ENCODE results near the gene FZD10.

The FZD10 gene, protein sequence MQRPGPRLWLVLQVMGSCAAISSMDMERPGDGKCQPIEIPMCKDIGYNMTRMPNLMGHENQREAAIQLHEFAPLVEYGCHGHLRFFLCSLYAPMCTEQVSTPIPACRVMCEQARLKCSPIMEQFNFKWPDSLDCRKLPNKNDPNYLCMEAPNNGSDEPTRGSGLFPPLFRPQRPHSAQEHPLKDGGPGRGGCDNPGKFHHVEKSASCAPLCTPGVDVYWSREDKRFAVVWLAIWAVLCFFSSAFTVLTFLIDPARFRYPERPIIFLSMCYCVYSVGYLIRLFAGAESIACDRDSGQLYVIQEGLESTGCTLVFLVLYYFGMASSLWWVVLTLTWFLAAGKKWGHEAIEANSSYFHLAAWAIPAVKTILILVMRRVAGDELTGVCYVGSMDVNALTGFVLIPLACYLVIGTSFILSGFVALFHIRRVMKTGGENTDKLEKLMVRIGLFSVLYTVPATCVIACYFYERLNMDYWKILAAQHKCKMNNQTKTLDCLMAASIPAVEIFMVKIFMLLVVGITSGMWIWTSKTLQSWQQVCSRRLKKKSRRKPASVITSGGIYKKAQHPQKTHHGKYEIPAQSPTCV

DNA sequence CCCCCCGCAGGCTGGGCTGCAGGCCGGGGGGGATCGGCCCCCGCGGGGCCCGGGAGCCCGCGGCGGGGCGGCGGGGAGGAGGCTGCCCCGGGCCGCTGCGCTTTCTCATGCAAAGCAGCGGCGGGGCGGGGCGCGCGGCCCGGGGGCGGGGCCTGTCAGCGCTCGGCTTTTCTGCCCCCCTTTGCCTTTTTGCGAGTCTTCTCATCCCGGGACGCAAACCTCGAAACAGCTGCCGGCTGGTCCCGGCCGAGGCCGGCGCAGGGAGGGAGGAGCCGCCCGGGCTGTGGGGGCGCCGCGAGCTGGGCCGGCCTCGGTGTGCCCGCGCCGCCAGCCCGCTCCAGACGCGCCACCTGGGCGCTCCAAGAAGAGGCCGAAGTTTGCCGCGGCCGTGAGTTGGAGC, at the start of gene FZD10:
Gene FZD10, plus strand, starts transcription at position 198 of the 400 bp plus-strand sequence. CDS start 479 bp downstream, outside the sequence.
- no peak for DNase-seq

DNA sequence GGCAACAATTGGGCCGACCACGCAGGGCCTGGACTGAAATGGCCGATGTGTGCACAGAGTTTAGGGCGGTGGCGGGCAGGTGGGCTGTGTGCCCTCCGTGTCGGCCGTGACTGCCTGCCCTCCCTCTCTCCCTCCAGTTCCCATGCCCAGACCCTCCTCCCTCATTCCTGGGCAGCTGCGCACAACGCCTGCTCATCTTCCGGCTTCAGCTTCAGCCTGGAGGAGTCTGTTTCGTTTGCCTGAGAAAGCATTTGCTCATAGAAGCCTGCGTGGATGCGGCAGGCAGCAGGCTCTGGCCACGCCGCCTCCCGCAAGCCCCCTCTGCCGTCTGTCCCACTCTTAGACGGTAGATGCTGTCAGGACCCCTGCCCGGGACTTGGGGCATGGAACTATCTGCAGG, 47.3 kb upstream of the FZD10 start:
- DNase-seq, result no peak

DNA sequence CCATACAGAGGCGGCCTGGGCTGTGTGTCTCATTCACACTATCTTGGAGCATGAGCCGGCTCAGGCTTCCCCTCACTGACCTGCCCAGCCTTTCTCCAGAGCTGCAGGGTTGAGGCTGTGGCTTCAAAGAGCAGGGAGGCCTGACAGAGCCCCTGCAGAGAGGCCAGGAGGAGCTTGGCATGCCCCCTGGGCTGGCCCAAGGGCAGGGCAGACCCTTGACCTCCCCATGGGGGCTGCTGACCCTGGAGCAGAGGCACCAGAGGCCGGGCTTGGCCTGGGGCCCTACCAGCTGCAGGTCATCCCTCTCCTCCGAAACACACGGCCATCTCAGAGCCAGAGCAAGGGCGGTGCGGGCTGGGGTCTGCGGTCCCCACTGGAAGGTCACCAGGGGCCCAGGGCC, 46.6 kb upstream of the FZD10 start:
- DNase-seq, result no peak

DNA sequence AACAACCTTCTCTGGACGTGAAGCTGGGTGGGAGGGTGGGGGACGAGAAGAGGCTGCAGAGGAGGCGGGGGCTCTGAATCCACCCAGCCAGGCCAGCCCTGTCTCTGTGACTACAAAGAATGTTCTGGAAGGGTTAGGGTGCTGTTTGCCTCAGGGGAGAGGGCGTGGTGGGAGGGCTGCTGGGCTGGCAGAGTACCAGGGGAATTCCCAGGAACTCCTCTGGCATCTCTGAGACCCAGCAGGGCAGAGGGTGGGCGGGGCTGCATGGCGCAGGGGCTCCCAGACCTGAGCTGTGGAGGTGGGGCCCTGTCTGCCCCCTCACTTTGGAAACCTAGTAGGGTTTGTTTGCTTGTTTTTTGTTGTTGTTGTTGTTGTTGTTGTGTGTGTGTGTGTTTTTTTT, 45.5 kb upstream of the FZD10 start:
- DNase-seq, result no peak

DNA sequence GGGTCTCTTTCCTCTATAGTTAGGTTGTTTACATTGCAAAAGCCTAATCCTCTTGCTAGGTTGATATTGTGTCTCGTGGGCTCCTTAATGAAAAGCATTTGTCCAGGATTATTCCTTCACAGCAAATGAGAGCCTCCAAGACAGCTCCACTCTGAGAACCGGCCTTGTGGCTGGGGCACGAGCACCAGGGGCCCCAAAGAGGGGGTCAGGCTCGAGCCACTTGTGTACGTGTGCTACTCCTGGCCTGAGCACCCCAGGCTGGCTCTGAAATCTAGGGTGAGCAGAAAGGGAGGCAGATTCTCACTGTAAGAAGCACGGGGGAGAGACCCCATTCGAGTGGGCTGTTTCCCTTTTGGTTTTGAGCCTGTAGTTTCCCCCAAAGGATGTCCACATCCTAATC, 45.0 kb upstream of the FZD10 start:
- no peak for DNase-seq

DNA sequence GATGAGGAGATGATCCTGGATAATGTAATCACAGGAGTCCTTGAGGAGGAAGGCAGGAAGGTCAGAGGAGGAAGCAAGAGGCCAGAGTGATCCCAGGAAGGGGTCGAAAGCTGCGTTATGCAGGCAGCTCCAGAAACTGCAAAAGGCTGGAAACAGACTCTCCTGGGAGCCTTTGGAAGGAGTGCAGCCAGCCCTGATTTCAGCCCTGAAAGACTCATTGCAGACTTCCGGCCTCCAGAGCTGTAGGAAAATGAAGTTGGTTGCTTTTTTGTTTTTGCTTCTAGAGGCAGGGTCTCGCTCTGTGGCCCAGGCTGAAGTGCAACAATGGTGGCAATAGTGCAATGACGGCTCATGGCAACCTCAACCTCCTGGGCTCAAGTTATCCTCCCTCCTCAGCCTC, 44.6 kb upstream of the FZD10 start:
- no peak for DNase-seq

DNA sequence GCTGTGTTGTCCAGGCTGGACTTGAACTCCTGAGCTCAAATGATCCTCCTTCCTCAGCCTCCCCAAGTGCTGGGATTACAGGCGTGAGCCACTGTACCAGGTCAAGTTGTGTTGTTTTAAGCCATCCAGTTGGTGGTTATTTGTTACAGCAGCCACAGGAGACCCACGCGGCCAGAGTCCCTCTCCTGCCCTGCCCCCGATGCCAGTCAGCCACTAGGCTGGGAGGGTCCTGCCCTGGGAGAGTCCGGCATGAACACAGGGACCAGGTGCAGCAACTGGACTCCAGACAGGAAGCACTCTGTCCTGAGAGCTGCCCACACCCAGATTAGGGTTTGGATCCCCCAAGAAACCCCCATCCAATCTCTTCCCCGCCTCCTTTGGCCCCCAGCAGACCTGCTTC, 44.1 kb upstream of the FZD10 start:
- no peak for DNase-seq

DNA sequence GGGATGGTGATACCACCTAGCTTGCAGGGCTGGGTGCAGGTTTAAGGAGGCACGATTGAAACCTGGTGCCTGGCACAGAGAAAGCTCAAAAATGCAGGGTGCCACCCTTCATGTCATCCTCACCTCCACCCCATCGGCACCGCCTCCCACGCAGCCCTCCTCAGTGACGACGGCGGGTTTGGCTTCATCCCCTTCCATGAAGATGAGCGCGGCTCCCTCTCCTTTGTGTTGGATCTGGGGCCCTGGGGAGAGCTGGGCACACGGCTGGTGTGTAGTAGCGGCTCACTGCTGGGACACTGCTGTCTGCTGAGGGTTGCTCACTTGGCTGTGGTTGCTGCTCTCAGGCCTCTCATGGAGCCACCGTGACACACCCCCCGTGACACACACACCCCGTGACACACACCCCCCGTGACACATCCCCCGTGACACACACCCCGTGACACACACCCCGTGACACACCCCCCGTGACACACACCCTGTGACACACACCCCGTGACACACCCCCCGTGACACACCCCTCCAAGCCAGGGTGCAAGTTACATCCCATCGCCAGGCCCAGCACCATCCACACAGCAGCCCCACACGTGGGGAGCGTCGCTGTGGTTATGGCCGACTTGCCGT, 42.9 kb upstream of the FZD10 start:
- no peak for DNase-seq

DNA sequence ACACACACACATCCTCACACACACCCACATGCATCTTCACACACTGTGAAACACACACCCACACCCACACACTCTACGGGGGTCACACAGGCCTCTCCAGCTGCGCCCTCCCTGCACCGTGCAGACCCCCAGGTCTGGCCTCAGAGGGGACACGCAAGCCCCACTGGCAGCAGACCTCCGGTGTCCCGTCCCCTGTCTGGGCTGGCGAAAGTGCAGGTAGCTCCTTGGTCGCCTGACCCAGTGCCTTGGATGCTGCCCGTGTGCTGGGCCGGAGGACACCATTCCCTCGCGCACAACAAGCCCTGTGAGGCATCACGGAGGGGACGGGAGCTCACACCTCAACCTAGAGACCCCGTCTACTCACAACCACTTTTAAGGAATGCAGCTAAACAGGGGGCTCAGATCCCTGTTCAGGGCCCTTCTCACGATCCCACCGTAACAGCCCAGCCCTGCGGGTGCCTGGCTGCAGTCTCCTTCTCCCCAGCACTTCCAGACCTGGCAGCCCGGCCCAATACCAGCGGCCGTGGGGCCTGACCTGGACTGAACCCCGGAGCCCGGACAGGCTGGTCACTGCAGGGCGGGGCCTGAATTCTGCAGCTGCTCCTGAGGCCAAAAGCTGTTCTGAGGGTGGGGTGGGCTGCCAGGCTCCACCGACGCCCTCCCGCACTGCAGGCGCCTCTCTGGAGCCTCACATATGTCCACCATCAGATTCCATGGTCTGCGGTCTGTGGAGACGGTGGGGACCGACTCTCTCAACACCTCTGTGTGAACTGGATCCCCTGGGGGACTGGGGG, 42.1 kb upstream of the FZD10 start:
- DNase-seq, result no peak

DNA sequence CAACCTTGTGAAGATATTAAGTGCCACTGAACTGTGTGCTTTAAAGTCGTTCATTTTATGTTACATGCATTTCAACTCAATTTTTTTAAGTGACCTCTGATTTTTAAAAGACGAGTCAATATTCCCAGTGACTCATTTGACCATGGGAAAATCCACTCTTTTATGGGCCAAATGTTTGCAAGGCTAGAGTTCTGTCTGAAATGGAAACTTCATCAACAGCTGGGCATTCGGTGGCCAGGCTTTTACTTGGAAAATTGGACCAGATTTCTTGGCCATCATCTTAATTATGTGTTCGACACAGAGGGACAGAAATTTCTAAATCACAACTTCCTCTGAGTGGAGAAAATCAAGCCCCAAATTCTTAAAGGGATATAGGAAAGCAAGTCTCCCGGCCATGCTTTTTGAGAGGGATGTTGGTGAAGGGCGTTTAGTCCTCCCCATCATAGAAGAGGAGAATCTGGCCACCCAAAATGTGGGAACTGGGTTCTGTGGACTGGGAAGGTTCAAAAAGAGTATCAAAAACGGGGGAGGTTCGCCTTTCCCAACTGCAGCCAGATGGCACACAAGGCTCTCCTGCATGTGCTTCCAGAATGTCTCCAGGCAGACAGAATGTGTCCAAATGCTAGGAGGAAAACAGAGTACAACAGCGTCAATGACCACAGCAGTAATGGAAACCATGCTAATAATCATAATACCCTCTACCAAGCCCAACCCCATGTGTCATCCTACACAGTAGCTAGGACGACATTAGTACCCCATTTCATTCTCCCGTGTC, 40.9 kb upstream of the FZD10 start:
- DNase-seq, result no peak

DNA sequence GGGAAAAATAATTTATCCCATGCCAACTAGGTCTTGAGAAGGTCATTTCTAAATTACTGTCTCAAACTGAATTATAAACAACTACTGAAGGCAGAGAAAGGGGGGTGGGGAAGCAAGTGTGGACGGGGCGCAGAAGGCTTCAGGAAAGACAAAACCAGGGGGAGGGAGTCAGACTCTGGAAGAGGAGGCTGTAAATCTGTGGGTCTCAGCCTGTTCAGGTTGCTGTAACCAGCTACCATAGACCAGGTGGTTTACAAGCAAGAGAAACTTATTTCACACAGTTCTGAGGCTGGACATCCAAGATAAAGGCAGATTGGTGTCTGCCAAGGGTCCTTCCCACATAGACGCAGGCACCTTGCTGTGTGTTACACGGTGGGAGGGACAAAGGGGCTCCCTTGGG, 39.9 kb upstream of the FZD10 start:
- DNase-seq, result no peak

DNA sequence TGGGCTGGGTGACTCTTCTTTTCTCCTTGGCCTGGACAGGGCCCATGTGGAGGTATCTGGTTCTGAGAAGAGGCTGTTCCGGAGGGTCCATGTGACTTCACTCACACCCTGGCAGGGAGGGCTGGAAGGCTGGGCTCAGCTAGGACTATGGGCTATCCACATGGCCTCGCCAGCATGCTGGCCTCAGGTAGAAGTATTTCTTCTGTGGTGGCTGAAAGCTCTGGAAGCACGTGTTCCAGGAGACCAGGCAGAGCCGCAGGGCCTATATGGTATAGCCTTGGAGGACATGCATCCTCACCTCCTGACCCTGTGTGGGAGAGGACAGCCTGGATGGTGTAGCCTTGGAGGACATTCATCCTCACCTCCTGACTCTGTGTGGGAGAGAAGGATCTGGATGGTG, 38.2 kb upstream of the FZD10 start:
- DNase-seq, result no peak

DNA sequence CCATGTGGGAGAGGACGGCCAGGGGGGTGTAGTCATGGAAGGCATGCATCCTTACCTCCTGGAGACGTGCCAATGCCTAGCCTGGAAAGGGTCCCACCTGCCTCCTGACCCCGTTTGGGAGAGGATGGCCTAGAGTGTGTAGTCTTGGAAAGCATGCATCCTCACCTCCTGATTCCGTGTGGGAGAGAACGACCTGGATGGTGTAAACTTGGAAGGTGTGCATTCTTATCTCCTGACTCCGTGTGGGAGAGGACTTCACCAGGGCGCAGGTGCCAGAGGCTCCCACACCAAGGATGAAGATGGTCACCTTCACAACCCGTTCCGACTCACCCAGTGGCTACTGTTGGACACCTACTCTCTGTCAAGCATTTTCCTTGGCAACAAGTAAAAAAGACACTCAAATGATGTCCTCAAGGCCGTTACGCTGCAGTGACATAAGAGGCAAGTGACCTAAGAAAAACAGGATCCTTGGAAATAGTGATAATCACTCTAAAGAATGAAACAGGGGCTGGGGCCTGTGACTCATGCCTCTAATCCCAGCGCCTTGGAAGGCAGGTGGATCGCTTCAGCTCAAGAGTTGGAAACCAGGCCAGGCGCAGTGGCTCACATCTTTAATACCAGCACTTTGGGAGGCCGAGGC, 37.5 kb upstream of the FZD10 start:
- no peak for DNase-seq

DNA sequence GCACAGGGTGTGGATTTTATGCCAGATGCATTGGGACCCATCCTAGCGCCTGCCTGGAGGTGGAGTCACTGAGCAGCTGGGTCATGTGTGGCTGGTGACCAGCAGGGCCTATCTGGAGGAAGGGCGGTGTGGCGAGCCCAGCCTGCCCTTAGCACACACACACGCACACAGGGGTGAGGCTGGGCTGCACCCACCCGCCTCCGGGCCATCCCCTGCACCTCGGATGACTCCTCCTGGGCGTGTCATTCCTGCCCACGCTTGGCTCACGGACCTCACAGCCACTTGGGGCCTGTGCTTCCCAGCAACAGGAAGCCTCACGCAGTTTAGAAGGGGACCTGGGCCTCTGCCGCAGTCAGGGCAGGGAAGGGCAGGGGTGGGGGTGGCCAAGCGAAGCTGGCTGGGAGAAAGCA, 36.2 kb upstream of the FZD10 start:
- DNase-seq, result no peak

DNA sequence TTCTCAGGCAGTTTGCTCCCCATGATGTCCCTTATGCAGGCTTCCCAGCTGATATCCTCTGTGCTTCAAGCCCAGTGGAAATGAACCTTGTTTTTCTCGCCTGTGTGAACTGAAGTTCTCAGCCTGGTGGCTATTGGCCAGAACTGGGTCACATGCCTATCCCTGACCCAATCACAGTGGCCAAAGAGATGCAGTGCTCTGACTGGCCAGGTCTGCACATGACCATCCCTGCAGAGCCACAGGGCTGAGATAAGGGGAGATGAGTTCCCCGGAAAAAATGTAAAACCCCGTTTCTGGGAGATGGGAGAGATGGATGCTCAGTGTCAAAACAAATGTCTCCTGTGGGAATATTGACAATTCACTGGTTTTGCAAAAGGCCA, 34.7 kb upstream of the FZD10 start:
- DNase-seq, result no peak

DNA sequence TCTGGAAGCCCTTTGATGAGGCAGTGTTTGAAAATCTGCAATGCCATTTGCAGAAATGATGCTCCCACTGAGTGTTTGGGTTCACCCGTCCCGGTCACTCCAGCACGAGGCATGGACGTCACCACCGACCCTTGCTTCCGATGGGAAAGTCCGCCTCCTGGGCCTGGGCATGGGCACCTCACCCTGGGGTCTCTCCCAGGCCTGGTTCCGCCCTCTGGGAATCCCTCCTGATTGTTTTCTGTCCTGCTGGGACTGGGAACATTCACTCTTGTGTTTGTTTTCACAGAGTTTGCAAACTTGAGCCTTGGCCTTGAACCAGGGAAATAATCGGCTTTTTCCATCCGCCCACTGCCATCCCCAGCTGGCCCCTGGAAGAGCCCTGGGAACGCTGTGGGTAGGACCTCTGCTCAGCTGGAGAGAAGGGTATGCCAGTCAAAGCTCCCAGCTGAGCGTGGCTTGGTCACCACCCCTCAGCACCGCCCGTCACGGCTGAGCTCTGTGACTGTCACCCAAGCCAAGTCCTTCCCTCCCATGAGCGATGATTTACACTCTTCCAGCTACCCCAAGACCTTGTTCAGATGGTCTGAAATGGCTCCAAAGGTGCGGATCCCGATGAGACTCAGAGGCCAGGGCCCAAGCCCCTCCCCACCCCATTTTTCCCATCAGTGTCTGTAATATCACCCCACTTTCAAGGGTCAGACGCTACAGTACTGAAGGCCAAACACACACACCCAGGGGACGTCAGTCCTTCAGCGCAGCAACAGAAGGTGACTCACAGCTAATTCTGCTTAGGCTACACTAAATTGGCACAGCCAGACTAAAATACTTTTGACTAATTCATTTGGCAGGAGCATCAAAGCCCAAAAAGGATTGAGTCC, 34.1 kb upstream of the FZD10 start:
- DNase-seq, result no peak

DNA sequence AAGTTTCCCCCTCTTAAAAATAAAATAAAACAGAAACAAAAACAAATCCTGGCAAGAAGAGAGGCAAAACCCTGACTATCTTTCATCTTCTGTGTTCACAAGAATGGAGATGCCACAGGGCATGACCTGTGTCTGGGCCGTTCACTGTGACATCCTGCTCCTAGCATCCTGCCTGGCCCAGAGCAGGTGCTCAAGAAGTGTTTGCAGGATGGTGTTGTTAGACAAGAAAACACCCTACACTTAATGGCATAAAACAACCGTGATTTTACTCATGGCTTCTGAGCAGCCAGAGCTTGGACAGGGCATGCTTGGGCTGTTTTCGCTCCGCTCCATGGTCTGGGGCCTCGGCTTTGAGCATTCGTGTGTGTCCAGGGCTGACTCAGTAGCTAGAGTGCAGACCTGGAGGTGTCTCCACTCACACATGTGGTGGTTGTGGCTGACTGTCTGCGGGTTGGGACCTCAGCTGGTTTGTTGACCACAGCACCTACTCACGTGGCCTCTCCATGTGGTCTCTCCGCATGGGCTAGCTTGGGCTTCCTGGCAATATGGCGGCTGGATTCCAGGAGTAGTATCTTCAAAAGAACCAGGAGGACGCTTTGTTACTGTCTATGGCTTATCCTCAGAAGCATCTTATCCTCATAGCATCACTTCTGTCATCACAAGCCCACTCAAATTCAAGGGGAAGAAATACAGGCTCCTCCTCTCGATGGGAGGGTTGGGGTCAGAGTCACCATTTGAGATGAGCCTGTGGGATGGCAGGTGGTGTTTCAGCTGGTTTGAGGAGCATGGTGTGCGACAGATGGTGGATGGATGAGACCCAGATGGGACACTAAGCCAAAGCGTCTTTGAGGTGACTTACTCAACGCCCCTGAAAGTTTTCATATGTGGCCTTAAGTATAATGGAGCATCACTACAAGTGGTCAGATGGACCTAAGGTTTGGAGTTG, 33.2 kb upstream of the FZD10 start:
- no peak for DNase-seq

DNA sequence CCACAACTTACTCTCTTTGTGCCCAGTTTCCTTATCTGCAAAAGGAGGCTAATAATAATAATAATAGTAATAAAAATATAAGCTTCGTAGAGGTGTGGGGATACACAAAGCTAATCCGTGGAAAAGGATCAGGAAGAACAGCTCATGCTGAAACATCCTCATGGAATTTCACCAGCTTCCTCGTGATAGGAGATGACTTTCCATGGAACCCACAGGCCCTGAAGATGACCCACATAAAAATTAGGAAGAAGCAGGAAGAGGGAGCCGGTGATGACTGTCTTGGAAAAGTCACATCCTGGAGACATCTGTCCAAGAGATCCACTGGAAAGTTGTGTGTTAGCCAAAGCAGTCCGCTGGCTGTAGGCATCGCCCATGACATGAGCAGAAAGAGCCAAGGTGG, 31.9 kb upstream of the FZD10 start:
- DNase-seq, result no peak

DNA sequence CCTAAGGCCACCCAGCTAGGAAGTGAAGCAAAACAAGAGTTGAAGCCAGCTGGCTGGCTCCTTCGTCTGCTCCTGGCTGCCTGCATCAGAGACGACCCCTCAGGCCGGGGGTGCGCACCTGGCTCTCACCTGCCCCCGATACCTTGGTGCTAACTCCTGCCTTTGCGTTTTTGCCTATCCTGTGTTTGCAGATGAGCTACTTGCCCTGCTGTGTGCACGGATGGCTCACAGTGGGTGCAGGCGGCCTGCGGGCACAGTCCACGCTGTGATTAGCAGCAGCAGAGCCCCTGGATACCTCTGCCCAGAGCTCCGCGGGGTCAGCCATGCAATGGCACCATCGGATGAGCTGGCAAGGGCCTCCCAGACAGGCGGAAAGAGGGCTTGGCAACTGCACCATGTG, 31.2 kb upstream of the FZD10 start:
- DNase-seq, result no peak

DNA sequence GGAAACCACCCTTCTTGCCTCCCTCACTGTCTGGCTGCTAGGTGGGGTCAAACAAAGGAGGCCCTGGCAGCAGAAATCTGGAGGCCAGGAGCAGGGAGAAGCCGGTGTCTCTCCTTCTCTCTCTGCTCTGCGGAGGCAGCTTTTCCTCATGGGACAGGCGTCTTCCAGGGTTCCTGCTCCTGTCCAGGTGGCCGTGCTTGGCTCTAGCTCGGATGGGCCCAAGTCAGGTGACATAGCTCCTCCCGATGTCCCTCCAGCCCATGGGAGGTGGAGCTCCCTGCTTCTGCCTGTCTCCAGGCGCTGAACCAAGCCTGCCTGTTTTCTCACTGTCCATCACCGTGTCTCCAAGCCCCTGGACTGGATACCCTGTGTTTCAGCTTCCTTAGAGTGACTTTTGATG, 30.5 kb upstream of the FZD10 start:
- DNase-seq, result no peak
